HG02759 (cell line): Measurements from ENCODE around the gene AMPD1.

Experiments used
- ATAC-seq: cut with Tn5 transposase; IDR thresholded peaks from one replicate; pipeline ENCODE4 v1.9.1; 2021; ENCODE audit warnings: mild to moderate bottlenecking, moderate library complexity; ENCODE audit not compliant: unreplicated experiment

AMPD1 gene

DNA sequence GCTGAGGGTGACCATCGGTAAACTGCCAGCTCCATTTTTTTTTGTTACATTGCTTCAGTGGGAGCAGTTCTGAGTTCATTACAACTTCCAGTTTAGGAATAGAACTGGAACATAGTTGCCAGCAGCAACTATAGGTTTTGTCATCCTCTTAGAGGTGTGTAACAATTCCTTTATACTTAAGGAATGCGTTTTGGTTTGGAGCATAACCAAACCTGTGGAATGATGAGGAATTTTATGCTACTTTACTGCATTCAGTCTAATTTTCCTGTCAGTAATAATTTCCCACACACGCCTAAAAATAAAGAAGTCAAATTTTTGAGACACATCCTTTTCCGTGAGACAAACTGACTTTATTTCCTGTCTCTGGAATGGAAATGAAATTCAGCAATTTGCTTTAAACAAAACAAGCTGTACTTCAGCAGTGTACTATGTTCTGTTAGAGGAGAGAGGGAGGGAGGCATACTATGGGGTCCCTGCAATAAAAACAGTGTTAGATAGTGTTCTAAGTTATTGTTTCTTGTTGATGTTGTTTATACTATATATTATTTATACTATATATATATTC lies 4.8 kb upstream of the AMPD1 start:
- no peak for ATAC-seq

DNA sequence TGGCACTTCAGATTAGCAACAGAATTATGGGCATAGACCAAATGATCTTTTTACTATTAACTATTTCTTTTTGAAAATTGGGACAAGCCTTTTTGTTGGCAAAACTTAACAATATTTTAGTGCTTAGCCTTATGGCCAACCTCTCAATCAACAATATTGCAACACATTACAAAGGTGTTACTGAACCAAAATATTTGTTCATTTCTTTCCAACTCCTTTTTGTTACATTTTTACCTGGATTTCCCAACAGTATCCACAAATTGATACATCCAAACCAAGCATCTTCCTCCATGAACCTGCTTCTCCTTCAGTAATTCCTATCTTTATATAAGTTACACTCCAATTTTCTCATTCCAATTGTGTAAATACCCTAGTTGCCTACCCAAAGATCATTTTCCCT lies 1.5 kb upstream of the AMPD1 start:
- ATAC-seq = no peak

DNA sequence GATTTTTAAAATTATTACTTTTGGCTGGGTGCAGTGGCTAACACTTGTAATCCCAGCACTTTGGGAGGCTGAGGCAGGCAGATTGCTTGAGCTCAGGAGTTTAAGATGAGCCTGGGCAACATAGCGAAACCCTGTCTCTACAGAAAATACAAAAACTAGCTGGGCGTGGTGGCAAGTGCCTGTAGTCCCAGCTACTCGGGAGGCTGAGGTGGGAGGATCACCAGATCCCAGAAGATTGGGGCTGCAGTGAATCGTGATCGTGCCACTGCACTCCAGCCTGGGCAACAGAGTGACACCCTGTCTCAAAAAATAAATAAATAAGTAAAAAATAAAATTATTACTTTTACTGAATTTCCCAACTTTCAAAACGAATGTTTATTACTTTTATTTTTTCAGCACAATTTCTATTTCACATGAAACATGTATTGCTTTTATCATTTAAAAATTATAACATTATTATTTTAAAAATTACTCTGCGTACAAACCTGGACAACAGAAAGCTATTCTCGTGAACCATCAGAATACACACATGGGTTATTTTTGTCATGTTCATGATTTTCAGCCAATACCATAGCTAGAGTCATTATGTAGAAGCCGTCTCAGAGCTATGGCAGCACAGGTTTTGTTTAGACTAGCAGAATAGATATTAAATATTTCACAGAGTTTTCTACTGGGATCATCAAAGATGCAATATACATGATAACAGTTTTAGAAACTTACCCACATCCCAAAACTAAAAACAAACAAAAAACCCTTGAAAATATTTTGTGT lies 621 bp downstream of the AMPD1 start:
- no peak for ATAC-seq

- ATAC-seq = no peak
Observed at GRCh38 chr1:114692947-114693346, 2.4 kb downstream of the AMPD1 start.

DNA sequence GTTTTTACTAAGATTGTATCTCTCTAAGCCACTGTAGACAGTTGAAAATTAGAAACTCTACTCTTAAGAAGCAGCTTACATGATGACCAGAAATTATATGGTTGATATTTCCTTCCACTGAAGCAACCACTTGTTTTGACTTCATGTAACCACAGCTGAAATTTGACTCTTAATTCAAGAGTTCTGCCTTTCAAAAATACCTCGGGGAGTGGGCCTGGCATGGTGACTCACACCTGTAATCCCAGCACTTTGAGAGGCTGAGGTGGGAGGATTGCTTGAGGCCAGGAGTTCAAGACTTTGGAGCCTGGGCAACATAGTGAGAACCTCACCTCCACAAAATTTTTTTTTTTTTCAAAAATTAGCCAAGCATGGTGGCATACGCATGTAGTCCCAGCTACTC lies 4.3 kb downstream of the AMPD1 start:
- no peak for ATAC-seq

GRCh38 chr1:114690148-114690547 lies 5.2 kb downstream of the AMPD1 start:
- no peak for ATAC-seq

GRCh38 chr1:114688526-114688925 lies 6.8 kb downstream of the AMPD1 start:
- ATAC-seq = no peak

GRCh38 chr1:114685851-114686250 lies 9.5 kb downstream of the AMPD1 start:
- ATAC-seq = no peak

- no peak for ATAC-seq
Observed at GRCh38 chr1:114677691-114678090, 17.7 kb downstream of the AMPD1 start.

GRCh38 chr1:114676115-114676514 lies 19.2 kb downstream of the AMPD1 start:
- no peak for ATAC-seq

- no peak for ATAC-seq
Observed at GRCh38 chr1:114671939-114672275, 23.4 kb downstream of the AMPD1 start.

DNA sequence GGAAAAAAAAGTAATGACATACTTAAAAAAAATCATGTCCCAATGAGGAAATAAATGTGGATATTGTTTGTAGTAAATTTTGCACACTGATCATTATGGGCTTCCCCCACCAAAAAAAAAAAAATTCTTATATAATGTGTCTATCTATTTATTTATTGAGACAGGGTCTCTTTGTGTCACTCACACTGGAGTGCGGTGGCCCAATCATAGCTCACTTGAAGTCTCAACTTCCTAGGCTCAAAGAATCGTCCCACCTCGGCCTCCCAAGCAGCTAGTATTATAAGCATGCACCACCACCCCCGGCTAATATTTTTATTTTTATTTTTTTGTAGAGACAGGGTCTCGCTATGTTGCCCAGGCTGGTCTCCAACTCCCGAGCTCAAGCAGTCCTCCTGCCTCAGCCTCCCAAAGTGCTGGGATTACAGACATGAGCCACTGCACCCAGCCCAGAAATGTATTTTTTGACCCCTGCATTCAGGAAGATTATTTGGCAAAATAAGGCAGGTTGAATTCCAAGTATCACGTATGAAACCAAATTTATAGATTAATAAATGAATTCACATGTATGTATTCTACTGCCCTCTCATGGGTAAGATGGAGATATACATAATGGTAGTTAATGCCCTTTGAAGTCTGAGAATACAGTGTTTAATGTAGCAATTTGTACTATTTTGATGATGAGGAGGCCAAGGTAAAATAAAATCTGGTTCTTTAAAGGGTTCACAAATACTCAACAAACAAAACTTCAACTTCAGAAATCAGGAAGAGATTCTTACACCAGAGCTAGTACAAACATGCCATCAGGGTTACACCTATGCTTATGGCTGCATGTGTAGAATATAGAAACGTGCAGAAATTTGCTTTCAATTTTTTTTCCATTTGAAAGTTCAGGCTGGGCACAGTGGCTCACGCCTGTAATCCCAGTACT lies 24.1 kb downstream of the AMPD1 start:
- ATAC-seq = no peak

DNA sequence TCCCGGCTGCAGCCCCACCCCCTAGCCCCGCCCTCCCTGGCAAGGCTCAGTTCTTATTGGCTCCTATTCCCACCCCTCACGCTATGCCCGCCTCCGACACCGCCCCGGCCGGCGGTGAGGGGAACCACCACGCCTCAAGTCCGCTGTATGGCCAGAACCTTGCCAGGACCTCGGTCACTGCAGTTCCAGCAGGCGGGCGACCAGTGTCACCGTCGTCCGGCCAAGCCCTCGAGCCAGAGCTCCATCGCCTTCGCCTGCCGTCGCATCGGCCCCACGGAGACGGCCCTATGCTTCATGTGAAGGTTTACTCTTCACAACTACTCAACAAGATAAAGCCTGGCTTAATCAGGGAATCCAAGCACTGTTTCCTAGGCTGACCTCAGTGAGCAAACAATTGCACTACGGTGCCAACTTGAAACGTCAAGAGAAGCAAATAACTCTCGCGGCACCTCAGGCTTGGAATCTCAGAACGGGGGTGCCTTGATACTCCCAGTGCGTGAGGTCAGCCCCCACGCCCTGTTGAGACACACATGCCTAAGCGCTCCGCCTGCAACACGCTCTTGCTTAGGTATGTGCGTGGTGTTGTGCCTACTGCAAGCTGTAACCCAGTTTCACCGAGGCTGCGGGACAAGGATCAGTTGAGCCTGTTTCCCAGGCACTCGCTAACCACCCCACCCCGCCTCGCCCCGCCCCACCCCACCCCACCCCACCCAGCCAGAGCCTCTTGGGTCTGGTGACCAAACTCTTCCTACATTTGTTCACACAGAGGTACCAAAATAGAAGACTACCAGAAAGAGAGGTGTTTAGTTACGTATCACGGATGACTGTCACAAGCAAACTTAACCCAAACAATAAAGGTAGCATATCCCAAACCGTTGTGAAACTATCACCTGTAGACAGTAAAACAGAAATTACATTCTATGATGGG lies 25.0 kb downstream of the AMPD1 start:
- peak; percentile 99 for ATAC-seq

DNA sequence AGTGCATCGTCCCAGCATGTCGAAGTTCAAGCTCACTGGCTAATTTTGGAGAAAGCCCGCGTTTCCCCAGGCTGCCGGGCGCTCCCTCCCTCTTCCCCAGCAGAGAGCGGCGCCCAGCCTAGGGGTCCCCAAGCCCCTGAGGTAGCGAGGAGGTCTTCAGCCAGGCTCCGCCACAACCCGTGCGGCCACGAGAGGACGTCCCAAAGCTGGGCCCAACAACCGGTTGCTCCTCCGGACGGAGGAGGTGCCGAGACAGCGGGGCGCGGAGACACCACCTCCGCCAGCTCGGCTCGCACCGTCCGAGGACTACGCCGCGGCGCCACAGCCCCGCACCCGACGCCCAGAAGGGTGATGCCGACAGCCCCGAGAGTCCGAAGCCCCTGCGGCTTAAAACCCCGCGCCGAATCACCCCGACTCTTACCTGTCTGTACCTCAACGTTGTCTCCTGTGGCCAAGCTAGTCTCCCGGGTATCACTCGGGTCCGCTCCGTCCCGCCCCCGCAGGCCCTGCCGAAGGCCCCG lies 25.7 kb downstream of the AMPD1 start, which contains the start of gene DENND2C:
DENND2C (minus strand) TSS at position 488 of the 521 bp plus-strand sequence. CDS start 44,065 bp downstream, outside the sequence.
- peak; percentile 67 for ATAC-seq

DNA sequence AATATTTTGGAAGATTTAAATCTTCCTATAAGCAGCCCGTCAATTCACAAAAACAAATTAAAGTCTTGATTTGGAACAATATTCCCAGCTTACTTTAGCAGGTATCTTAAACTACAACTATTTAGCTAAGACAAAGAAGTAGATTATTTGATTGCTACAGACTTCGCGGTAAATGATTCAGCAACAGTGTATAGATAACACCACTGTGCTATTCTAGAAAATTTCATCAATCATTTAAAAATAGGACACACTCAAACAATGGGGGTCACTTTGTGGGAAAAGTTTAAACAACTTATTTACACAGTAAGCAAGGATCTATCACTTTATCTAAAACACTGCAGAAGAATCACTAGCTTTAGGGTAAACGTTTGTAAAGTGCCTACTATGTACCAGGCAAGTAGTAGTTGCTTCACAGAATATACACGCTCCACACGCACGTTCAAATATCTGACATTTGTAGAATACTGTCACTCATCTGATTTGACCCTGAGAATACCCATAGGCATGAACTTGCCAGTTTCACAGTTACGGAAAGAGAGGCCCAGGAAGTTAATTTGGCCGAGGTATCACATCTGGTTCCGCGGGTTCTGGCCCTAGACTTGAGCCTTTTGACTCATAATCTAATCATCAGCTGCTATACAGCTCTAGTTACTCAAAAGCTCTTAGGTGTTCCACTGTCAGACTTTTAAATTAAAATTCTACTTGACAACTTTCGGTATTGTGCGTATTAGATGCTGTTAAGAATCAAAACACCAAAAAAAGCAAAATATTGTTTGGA lies 26.4 kb downstream of the AMPD1 start:
- no peak for ATAC-seq

- ATAC-seq = no peak
Observed at GRCh38 chr1:114668373-114668772, 27.0 kb downstream of the AMPD1 start.

GRCh38 chr1:114666954-114667353 lies 28.4 kb downstream of the AMPD1 start:
- no peak for ATAC-seq

GRCh38 chr1:114660238-114660637 lies 35.1 kb downstream of the AMPD1 start:
- ATAC-seq = no peak

DNA sequence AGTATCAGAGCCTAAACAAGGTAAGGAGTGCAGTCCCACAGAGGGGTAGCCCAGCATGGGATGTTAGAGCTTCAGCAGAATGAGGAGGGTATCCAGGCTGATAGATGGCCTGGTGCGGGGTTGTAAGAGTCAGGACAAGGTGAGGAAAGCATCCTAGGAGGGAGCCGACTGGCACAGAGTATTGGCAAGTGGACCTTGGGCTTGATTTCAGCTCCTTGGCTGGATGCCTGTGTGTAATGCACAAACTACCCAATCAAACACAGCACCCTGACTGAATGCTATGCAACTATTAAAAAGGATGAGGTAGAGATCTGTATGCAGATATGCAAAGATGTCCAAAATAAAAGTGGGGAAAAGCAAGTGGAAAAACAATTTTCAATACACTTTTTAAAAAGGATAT lies 43.5 kb downstream of the AMPD1 start:
- ATAC-seq = no peak

DNA sequence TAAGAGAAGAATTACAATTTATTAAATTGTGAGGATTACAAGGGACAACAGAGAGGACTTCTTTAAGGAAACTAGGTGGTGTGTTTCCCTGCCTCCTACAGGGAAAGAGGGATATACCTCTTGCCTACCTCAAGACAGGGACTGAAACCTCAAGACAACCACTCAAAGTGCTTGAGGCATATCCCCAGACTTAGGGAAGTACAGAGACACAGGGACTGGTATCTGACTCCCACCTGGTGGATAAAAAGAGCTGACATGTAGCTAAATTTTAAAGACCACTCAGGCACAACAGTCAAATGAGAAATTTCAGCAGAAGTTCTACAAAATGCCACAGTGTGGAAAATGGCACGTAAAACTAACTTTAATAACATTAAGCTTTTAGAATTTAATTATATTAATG lies 46.8 kb downstream of the AMPD1 start:
- no peak for ATAC-seq
